Measurements from ENCODE around the gene LTK.
A peak's percentile ranks its signal among the peaks of the same experiment; 100 is the strongest.

LTK gene

DNA sequence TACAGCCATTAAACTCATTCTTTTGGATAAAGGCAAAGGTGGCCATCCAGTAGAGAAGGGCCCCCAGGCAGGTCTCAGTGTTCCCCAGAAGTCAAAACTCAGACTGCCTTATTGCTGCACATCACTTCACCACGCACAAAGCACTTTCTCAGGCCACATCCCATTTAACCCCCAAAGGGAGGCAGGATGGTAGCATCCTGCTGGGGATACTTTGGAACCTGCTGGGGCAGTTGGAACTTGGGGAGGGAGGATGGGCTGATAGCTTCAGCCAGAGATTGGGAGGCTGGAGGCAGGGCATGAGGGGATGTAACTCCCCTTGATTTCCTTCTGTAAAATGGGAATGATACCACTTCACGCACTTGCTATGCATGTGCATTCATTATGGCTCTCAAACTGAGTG lies 15.0 kb downstream of the LTK start:
- no peak for DNase-seq (ENCODE audit: low read depth)

DNA sequence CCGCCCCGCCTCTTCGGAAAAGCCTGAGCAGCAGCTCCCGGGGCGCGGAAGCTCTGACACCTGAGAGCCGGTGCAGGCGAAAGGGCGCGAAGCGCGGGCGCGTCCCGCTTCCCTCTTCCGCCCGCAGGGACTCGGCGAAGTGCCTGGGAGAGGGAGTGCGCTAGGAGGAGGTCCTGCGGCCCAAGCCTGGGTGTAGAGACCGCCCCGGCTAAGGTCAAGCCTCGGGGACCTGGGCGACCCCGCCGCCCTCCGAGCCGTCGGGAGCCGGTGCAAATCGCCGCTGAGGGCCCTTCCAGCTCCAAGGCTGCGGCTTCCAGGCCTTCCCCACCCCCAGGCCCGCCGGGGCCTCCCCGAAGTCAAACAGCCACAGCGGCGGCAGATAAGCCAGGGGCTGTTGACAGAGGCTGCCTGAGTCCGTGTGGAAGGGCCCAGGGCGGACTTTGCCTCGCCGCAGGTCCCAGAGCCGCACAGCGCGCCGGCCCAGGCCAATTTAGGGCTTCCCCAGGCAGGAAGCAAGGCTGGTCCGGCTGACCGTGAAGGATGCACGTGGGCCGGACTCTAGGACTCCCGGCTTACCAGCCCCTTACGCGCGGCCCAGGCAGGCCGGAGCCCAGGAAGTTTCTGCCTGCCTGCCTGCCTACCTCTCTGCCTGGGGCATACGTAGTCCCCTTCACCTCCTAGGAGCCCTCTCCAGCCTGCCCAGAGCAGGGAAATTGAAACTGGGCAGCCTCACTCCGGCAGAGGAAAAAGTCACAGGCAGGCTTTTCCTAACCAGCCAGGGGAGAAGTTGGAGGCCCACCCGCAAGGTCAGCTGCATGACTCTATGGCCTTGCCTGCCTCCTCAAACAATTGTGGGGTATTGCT lies 17.7 kb downstream of the LTK start:
- no peak for DNase-seq (ENCODE audit: low read depth)

DNA sequence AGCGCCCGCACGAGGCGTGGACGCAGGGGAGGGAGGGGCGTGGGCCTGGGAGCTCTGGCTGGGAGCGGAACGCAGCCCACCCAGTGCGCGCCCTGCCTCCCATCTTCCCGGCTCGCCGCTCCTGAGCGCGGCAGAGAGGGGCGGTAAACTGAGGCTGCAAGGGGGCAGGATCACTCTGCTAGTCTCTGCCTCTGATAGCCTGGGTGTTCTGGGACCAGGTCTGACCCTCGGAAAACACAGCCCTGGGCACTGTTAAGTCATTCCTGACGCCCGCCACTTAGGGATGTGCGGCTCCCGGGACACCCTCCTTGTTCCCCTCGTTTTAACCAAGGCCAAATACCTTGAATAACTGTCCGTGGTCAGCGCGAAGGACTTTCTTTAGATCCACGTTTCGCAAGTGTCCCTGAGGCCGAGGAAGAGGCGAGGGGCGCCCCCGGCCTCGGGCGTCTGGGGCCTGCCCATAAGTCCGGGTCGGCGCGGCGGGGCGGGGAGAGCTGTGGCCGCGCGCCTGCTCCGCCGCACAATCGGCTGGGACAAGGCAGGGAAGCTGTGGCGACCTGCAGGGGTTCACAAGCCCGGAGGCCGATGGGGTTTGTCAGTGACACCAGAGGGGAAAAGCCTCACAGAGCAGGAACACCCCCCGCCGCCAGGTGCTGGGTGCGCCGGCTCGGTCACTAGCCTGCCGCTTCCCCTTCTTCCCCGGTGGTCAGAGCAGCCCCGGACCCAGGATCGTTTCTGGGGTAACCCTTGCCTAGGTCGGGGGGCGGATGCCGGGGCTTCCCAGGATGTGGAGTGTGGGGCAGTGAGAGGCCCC lies 18.5 kb downstream of the LTK start:
- DNase-seq (ENCODE audit: low read depth): no peak

- DNase-seq (ENCODE audit: low read depth): no peak
Observed at GRCh38 chr15:41494190-41494921, 19.3 kb downstream of the LTK start.

GRCh38 chr15:41493902-41494189 lies 19.8 kb downstream of the LTK start:
- no peak for DNase-seq (ENCODE audit: low read depth)

- DNase-seq (ENCODE audit: low read depth): peak; percentile 87
Observed at GRCh38 chr15:41493205-41493901, 20.3 kb downstream of the LTK start, which contains the start of gene ITPKA. Gene ITPKA, plus strand, starts transcription at chr15:41493874. Its CDS starts 54 bp downstream, at chr15:41493928.

DNA sequence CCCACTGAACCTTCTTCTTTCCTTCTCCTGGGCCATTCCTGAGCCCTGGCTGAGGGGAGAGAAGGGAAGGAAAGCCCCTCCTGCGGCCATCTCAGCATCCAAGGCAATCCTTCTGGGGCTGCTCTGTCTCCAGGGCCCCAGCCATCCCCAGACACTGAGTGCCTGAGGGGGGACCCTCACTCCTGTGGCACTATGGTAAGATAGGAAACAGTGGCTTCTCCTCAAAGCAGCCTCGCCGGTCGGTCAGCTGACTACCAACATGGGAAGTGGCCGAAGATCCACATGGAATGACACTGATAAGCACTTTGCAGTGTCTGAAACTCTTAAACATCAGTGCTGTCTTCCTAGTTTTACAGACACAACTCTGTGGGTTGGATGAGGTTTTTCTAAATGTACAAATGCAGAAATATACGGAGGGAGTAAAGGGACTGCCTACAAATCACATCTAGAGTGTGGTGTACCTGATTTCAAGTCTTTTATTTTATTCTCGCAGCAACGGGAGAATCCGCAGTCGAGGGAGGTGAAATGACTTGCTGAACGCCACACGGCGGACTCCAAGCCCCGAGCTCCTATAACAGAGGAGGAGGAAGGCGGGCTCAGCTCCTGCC lies 20.9 kb downstream of the LTK start:
- no peak for DNase-seq (ENCODE audit: low read depth)

DNA sequence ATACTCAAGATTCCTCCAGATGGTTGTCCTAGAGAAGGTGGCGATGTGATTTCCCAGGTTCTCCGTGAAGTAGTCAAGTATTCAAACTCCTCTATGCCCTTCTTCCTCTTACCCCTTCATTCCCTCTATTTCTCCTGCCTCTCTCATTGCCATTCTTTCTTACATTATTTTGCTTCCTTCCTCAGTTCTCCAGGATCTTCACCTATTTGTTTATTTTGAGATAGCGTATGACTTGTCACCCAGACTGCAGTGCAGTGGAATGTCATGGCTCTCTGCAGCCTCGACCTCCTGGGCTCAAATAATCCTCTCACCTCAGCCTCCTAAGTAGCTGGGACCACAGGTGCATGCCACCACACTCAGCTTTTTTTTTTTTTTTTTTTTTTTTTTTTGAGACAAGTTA lies 21.7 kb downstream of the LTK start:
- DNase-seq (ENCODE audit: low read depth): no peak

DNA sequence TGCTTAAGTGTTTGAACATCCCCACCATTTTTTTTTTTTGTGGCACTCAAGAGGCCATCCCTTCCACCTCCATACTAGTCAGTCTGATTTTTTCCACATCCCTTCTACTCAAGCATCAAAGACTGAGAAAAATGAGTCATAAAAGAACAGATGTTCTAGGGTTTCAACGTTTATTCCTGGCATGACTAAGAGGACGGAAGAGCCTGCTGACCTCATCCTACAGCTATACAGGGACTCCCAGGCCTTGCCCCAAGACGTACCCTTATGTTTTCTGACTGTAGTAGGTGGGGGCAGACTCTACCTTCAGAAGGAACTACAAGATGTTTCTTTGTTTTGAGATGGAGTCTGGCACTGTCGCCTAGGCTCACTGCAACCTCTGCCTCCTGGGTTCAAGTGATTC lies 23.3 kb downstream of the LTK start:
- no peak for DNase-seq (ENCODE audit: low read depth)

DNA sequence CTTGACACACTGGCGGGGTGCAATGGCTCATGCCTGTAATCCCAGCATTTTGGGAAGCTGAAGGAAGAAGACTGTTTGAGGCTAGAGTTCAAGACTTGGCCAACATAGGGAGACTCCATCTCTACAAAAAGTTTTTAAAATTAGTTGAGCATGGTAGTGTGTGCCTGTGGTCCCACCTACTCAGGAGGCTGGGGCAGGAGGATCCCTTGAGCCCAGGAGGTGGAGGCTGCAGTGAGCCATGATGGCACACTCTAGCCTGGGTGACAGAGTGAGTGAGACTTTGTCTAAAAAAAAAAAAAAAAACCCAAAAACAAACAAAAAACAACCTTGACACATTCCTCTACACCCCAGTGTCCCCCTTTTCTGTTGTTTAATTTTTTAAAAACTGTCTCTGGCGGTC lies 24.0 kb downstream of the LTK start:
- no peak for DNase-seq (ENCODE audit: low read depth)

DNA sequence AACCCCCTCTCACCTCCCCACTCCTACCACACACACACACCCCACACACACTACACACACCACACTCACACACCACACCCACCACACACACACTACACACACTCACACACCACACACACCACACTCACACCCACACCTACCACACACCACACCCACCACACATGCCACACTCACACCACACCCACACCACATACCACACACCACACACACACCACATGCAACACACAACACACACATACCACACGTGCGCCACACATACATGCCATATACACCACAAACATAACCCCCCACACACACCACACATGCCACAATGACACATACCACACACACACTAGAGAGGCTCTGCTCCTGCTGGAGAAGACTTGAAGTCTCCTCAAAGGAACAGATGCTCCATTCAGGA lies 25.8 kb downstream of the LTK start:
- DNase-seq (ENCODE audit: low read depth): no peak

DNA sequence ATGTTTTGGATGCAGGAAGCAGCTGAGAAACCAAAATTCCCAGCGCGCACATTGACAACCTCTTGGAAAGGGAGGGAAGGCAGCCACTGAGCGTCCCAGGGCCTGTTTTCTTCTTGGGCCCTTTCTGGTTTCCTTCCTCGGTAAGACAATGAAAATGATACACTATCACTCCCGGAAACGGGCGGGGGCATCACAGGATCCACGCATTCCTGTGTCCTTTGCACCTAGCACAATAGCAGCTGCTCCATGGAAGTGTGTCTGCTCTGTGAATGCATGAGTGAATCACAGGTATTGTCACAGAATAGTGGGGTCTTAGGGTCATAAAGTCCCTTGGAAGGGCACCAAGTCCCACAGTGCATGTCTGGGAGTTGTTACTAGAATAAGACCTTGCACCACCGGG lies 26.2 kb downstream of the LTK start:
- DNase-seq (ENCODE audit: low read depth): no peak

GRCh38 chr15:41486286-41486685 lies 27.3 kb downstream of the LTK start:
- DNase-seq (ENCODE audit: low read depth): no peak

DNA sequence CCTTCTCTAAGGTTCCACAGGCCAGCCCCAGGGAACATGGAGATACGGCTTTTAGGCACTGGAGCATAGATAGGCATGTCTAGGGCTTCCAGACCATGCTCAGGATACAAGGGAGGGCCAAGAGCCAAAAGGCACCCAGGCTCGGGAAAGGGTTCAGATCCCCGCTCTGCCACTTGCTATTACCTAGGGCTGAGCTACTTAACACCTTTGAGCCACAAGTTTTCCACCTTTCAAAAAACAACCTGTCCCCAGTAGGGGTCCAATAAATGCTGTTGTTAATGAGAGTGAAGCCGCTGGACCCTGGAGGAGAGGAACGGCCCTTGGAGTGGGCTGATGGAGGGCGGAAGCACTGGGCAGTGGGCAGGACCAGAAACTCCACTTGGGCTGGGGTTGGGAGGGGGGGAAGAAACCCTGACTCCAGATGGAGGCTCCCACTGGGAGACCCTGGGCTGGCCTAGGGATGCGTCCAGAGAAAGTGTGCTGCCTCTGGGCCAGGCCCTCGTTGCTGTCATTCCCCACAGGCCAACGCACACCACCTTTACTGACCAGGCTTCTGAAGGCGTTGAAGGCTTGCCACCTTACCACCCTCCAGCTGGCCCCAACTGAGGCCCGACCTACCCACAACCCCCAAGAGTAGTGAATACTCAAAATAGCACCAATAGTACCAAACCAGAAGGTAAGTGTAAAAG lies 28.5 kb downstream of the LTK start:
- DNase-seq (ENCODE audit: low read depth): no peak

GRCh38 chr15:41483519-41483918 lies 30.1 kb downstream of the LTK start:
- DNase-seq (ENCODE audit: low read depth): no peak

GRCh38 chr15:41483115-41483514 lies 30.5 kb downstream of the LTK start:
- no peak for DNase-seq (ENCODE audit: low read depth)

- DNase-seq (ENCODE audit: low read depth): no peak
Observed at GRCh38 chr15:41482110-41482877, 31.3 kb downstream of the LTK start.

DNA sequence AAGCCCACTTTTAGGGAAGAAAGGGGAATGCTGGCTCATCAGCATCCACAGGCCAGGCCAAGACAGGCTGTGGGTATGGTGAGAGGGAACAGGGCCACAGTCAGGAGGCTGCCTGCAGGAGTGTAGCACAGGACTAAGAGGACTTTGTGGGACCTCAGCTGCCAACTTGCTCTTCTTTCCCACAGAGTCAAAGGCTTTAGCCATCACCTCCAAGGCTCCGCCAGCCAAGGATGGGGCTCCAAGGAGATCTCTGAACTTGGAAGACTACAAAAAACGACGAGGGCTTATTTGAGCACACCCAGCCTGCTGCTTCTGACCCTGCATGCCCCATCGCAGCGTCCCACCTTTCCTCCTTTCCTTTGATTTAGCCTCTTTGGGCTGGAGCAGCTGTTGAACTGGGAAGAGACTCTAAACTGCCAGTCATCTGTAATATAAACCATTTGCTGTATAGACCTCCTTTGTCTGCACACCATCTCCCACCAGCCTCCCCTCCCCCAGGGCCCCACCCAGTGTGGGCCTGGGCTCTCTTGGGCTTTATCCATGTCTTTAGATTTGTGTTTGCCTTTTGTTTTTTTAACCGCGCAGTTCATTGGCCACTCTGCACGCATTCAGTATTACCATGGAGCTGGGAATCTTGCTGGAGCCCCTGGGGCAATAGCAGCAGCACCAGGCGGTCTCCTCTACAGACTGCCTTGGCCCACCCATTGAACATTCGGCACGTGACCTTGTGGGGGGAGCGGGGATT lies 33.1 kb downstream of the LTK start:
- no peak for DNase-seq (ENCODE audit: low read depth)

GRCh38 chr15:41476416-41477048 lies 37.1 kb downstream of the LTK start:
- DNase-seq (ENCODE audit: low read depth): no peak

Measured in stimulated activated CD8-positive, alpha-beta memory T cell treated with anti-CD3 and anti-CD28 coated beads, Interleukin-4, amount 100 ng/mL, for 24 hours (primary cell).